ENCODE results near the gene GPR162. TPM values are rescaled to one million over a fixed set of nuclear protein-coding genes. Genes with fewer than 3 reads are reported as not detected.

Gene GPR162
- total RNA-seq, 1 experiment from 2014 or later = 6.1 TPM

GRCh38 chr12:6826734-6827436 is 5.3 kb downstream of the GPR162 start:
- WGBS (ENCODE audit: extremely low coverage, insufficient read length, low lambda C conversion rate) = no CpG with 5 or more reads among the region's 22 CpGs
- no peak overlapping the region for H2BK12ac ChIP-seq (ENCODE audit: insufficient read length, low read depth, low read length)
- no peak overlapping the region for H4K8ac ChIP-seq (replicated peaks; ENCODE audit: insufficient read length, low read depth, low read length)
- no peak overlapping the region for H2AFZ ChIP-seq (ENCODE audit: low read length)
- H3K4ac ChIP-seq (ENCODE audit: low read depth, low read length) = no peak overlapping the region
- H3K23me2 ChIP-seq (ENCODE audit: insufficient read length, low read depth, low read length, poor library complexity, severe bottlenecking) = peaks cover 17% of the 10 kb centered on the region
- H3K27me3 ChIP-seq (ENCODE audit: insufficient read depth, low read length) = no peaks in the 10 kb centered on the region; the same call in 1 of the 2 replicates
- no peak overlapping the region for H3T11ph ChIP-seq (ENCODE audit: low read length)
- peaks cover 6% of the 10 kb centered on the region for H4K20me1 ChIP-seq (ENCODE audit: control insufficient read depth, insufficient read depth, insufficient read length)
- no peak overlapping the region for H2BK120ac ChIP-seq (ENCODE audit: low read depth, low read length, poor library complexity, severe bottlenecking)
- no peak overlapping the region for H3K23ac ChIP-seq (ENCODE audit: insufficient read length, low read depth, low read length)
- H3K56ac ChIP-seq (ENCODE audit: insufficient read length, low read depth, low read length) = no peak overlapping the region
- H3K27me3 Mint-ChIP-seq (ENCODE audit: low read depth) = peaks cover 34% of the 10 kb centered on the region
- H2BK5ac ChIP-seq (ENCODE audit: insufficient read length, low read length) = no peak overlapping the region
- TF ChIP-seq CTCF (conservative IDR thresholded peaks at IDR 0.05) = no peak
- H2AK5ac ChIP-seq (ENCODE audit: insufficient read length, low read length) = no peak overlapping the region
- no peak overlapping the region for H3K18ac ChIP-seq (ENCODE audit: insufficient read length, low read depth, low read length)
- peaks cover 2% of the 10 kb centered on the region; the same call in 1 of the 2 replicates for H3K79me2 ChIP-seq (ENCODE audit: insufficient read depth, low read length)
- peaks cover 3% of the 10 kb centered on the region; the same call in 1 of the 2 replicates for H3K4me1 ChIP-seq (ENCODE audit: insufficient read depth, low read length)
- peak overlapping the region; percentile 66 to 98 (median 68); a peak in 6 of 7 replicates for H3K27ac Mint-ChIP-seq
- no peak overlapping the region for H2BK20ac ChIP-seq (ENCODE audit: low read depth, low read length, poor library complexity, severe bottlenecking)
- no peak overlapping the region for H4K91ac ChIP-seq (ENCODE audit: insufficient read length, low read depth, low read length)
- H3K9ac ChIP-seq (ENCODE audit: extremely low read depth, insufficient read length, low read length) = no peak overlapping the region
- H4K5ac ChIP-seq (ENCODE audit: insufficient read length, low read depth, low read length) = no peak overlapping the region
- no peak for DNase-seq
- H3K27ac ChIP-seq (ENCODE audit: insufficient read length, low read depth, low read length) = no peak overlapping the region
- no peaks in the 10 kb centered on the region for H3K9me3 Mint-ChIP-seq
- no peaks in the 10 kb centered on the region for H3K79me1 ChIP-seq (ENCODE audit: insufficient read depth, low read depth, low read length, poor library complexity, severe bottlenecking)
- H3K4me2 ChIP-seq (ENCODE audit: insufficient read depth, insufficient read length, low read length) = peak overlapping the region; percentile 80
- peaks cover 43 to 60% of the 10 kb centered on the region in 2 experiments for H3K4me1 Mint-ChIP-seq
- no peak overlapping the region for H2BK15ac ChIP-seq (ENCODE audit: low read depth, low read length)
- no peaks in the 10 kb centered on the region for H3K9me3 ChIP-seq (ENCODE audit: control insufficient read depth, low read depth, low read length)
- H3K14ac ChIP-seq (ENCODE audit: insufficient read depth, low read length) = no peak overlapping the region
- peaks cover 24 to 30% (median 29%) of the 10 kb centered on the region in 3 experiments for H3K36me3 Mint-ChIP-seq (ENCODE audit: insufficient read depth in 1 of 3, low read depth in 3 of 3)
- H3K4me3 Mint-ChIP-seq = peak overlapping the region; percentile 59 to 79
